Kidney (tissue), 14 donors: ENCODE results near the gene PTPRO. TPM values are rescaled to one million over a fixed set of nuclear protein-coding genes. Genes with fewer than 3 reads are reported as not detected.

Source experiments
- DNase-seq, 5 donors: peaks; one replicate each; pipeline ENCODE4 v3.0.0-alpha.2; 2013 to 2020
- FAIRE-seq: peaks from 2 replicates; lab custom pipeline; 2012; peaks lifted over from hg19 to GRCh38; lab: Jason Lieb, UNC
- H3K27ac ChIP-seq, 2 donors: one replicate each; pipeline ENCODE4 v1.7.0; 2013; ENCODE audit warnings: low read depth in 2 of 2, low read length in 2 of 2, inconsistent platforms in 1 of 2
- H3K27me3 ChIP-seq: one replicate; pipeline ENCODE4 v1.7.1; 2013; ENCODE audit warnings: low read length, inconsistent platforms; ENCODE audit not compliant: control insufficient read depth, insufficient read depth
- H3K36me3 ChIP-seq, 3 donors: one replicate each; pipeline versions ENCODE4 v1.7.0 to v1.7.1; 2013; ENCODE audit warnings: low read length in 3 of 3, control low read depth in 1 of 3, inconsistent platforms in 1 of 3; ENCODE audit not compliant: insufficient read depth in 3 of 3, control insufficient read depth in 2 of 3
- H3K4me1 ChIP-seq, 3 donors: one replicate each; pipeline versions ENCODE4 v1.7.0 to v1.7.1; 2013; ENCODE audit warnings: low read length in 3 of 3, inconsistent platforms in 1 of 3, low read depth in 1 of 3; ENCODE audit not compliant: control insufficient read depth in 2 of 3, insufficient read depth in 2 of 3
- H3K4me3 ChIP-seq, 3 donors: one replicate each; pipeline versions ENCODE4 v1.7.0 to v1.8.1; 2013; ENCODE audit warnings: low read length in 3 of 3, control low read depth in 1 of 3, inconsistent platforms in 1 of 3
- H3K9ac ChIP-seq, 3 donors: one replicate each; pipeline versions ENCODE4 v1.7.0 to v1.7.1; 2013; ENCODE audit warnings: low read length in 3 of 3, control low read depth in 1 of 3, inconsistent platforms in 1 of 3
- H3K9me3 ChIP-seq, 3 donors: one replicate each; pipeline versions ENCODE4 v1.7.0 to v1.7.1; 2013; ENCODE audit warnings: low read length in 3 of 3, control low read depth in 1 of 3, inconsistent platforms in 1 of 3; ENCODE audit not compliant: control insufficient read depth in 2 of 3, insufficient read depth in 1 of 3
- CTCF ChIP-seq: IDR thresholded peaks from 3 replicates; pipeline ENCODE4 v1.5.1; 2012; ENCODE audit warnings: mild to moderate bottlenecking, moderate library complexity, borderline replicate concordance; ENCODE audit not compliant: insufficient read depth; ENCODE audit errors: extremely low read depth
- intact Hi-C: fragments of 100-400 bp; cut with DNase I; formaldehyde crosslinking; loops from one replicate; pipeline ENCODE4 v1.11.1; 2022
- polyA plus RNA-seq: library from polyadenylated mRNA; stranded (reverse); fragments of 350-450 nt; fragmentation: Illumina TruSeq; extraction: RNeasy Lipid Tissue Mini Kit (QIAGEN cat#74804); gene quantifications from one replicate; pipeline ENCODE4 v1.2.3, GENCODE V29; 2014; ENCODE audit warnings: low read depth, low replicate concordance; ENCODE audit not compliant: insufficient read depth
- total RNA-seq: library from RNA; stranded (reverse); fragmentation: NEBNext Ultra II Directional; extraction: Animal tissue kit (Norgen Biotek cat#: 25700); gene quantifications from one replicate; pipeline ENCODE4 v1.2.1, GENCODE V29; 2021
- donor health status: control.
- donor health status: control.
- donor health status: control.
- donor health status: control.
- donor health status: control.
- donor health status: DM: yes; HTN: yes; CAD: no.
- donor health status: Normal renal cell carcinoma (clear cell type).

PTPRO gene
- total and polyA plus RNA-seq, 2 donors from 2014 or later = 4.6 to 44.0 TPM

- no peak for FAIRE-seq
- Histone ChIP-seq H3K27ac (no peak overlapping the region), H3K9me3 (no peaks in the 10 kb centered on the region), H3K4me1 (no peaks in the 10 kb centered on the region), H3K4me3 (no peak overlapping the region), H3K9ac (no peak overlapping the region), H3K27me3 (no peaks in the 10 kb centered on the region), H3K36me3 (no peaks in the 10 kb centered on the region)
- DNase-seq = no peak
- intact Hi-C loops = no loop called here
- TF ChIP-seq CTCF = no peak
These were observed 224.8 kb downstream of the PTPRO start for GRCh38 chr12:15547063-15547462.

GRCh38 chr12:15547691-15548090 lies 225.4 kb downstream of the PTPRO start:
- H3K27ac ChIP-seq = no peak overlapping the region

GRCh38 chr12:15550793-15551192 lies 228.5 kb downstream of the PTPRO start:
- no peaks in the 10 kb centered on the region for H3K9me3 ChIP-seq
- H3K9ac ChIP-seq = no peak overlapping the region
- TF ChIP-seq CTCF = no peak
- no peak for DNase-seq
- FAIRE-seq = no peak
- no peaks in the 10 kb centered on the region for H3K36me3 ChIP-seq
- H3K27me3 ChIP-seq = no peaks in the 10 kb centered on the region
- no peak overlapping the region for H3K4me3 ChIP-seq
- no peak overlapping the region for H3K27ac ChIP-seq
- intact Hi-C loops = no loop called here
- H3K4me1 ChIP-seq = no peaks in the 10 kb centered on the region

More at GRCh38 chr12:15547691-15548090, 225.4 kb downstream of the PTPRO start:
- H3K9ac ChIP-seq = no peak overlapping the region
- no peaks in the 10 kb centered on the region for H3K36me3 ChIP-seq
- DNase-seq (no peak), FAIRE-seq (no peak)
- H3K9me3 ChIP-seq = no peaks in the 10 kb centered on the region
- no peaks in the 10 kb centered on the region for H3K27me3 ChIP-seq
- TF ChIP-seq CTCF = no peak
- no peaks in the 10 kb centered on the region for H3K4me1 ChIP-seq
- intact Hi-C loops = no loop called here
- no peak overlapping the region for H3K4me3 ChIP-seq

GRCh38 chr12:15555446-15555845 lies 233.1 kb downstream of the PTPRO start:
- no peak for TF ChIP-seq CTCF
- H3K36me3 ChIP-seq = no peaks in the 10 kb centered on the region
- FAIRE-seq (no peak), DNase-seq (no peak)
- intact Hi-C loops = no loop called here
- no peaks in the 10 kb centered on the region for H3K27me3 ChIP-seq
- H3K9ac ChIP-seq = no peak overlapping the region
- no peaks in the 10 kb centered on the region for H3K4me1 ChIP-seq
- H3K9me3 ChIP-seq = no peaks in the 10 kb centered on the region
- no peak overlapping the region for H3K4me3 ChIP-seq
- no peak overlapping the region for H3K27ac ChIP-seq
